BLaER1 (cell line): ENCODE measurements around the gene MAGEA1.

Source experiments
- H3K27ac ChIP-seq: shearing (Covaris generic); formaldehyde crosslinking; 2 replicates; pipeline ENCODE4 v1.8.1; 2022
- H3K27me3 ChIP-seq: shearing (Covaris generic); formaldehyde crosslinking; 2 replicates; pipeline ENCODE4 v1.8.1; 2022
- H3K36me3 ChIP-seq: shearing (Covaris generic); formaldehyde crosslinking; 2 replicates; pipeline ENCODE4 v1.8.1; 2022
- H3K4me1 ChIP-seq: shearing (Covaris generic); formaldehyde crosslinking; 2 replicates; pipeline ENCODE4 v1.8.1; 2022
- H3K4me2 ChIP-seq: shearing (Covaris generic); formaldehyde crosslinking; 2 replicates; pipeline ENCODE4 v1.8.1; 2022
- H3K4me3 ChIP-seq: shearing (Covaris generic); formaldehyde crosslinking; 2 replicates; pipeline ENCODE4 v1.8.1; 2022
- H3K9ac ChIP-seq: shearing (Covaris generic); formaldehyde crosslinking; 2 replicates; pipeline ENCODE4 v1.8.1; 2022
- H3K9me3 ChIP-seq: shearing (Covaris generic); formaldehyde crosslinking; 2 replicates; pipeline ENCODE4 v1.8.1; 2022
- H4K20me1 ChIP-seq: shearing (Covaris generic); formaldehyde crosslinking; 2 replicates; pipeline ENCODE4 v1.8.1; 2022
- Cebpa-rat ChIP-seq: shearing (Covaris generic); IDR thresholded peaks from 2 replicates; pipeline ENCODE4 v1.8.1; 2022

MAGEA1 gene

GRCh38 chrX:153184787-153185186 is 5.7 kb downstream of the MAGEA1 start:
- Histone ChIP-seq H3K4me3 (no peak overlapping the region), H3K27ac (no peak overlapping the region), H3K36me3 (no peaks in the 10 kb centered on the region), H3K27me3 (peaks cover 82% of the 10 kb centered on the region), H3K9me3 (0 out of 2 replicates have a peak, but pooled peaks cover 5% of the 10 kb centered on the region), H3K4me2 (no peak overlapping the region), H3K4me1 (no peaks in the 10 kb centered on the region), H4K20me1 (peaks cover 14% of the 10 kb centered on the region; the same call in 1 of the 2 replicates), H3K9ac (no peak overlapping the region)
- TF ChIP-seq Cebpa-rat, result no peak

GRCh38 chrX:153190381-153190780 is 11.3 kb downstream of the MAGEA1 start:
- H3K36me3 ChIP-seq, result no peaks in the 10 kb centered on the region
- H3K4me3 ChIP-seq, result no peak overlapping the region
- no peaks in the 10 kb centered on the region for H3K4me1 ChIP-seq
- H3K4me2 ChIP-seq, result no peak overlapping the region
- no peak overlapping the region for H3K27ac ChIP-seq
- TF ChIP-seq Cebpa-rat, result no peak
- H3K9me3 ChIP-seq, result no peaks in the 10 kb centered on the region; the same call in 1 of the 2 replicates
- peaks cover 9% of the 10 kb centered on the region; the same call in 1 of the 2 replicates for H4K20me1 ChIP-seq
- no peak overlapping the region for H3K9ac ChIP-seq
- H3K27me3 ChIP-seq, result peaks cover 87% of the 10 kb centered on the region

- Histone ChIP-seq H3K36me3 (no peaks in the 10 kb centered on the region), H3K9ac (no peak overlapping the region), H3K27ac (no peak overlapping the region), H3K9me3 (peaks cover 13% of the 10 kb centered on the region), H3K4me1 (no peaks in the 10 kb centered on the region), H3K4me2 (no peak overlapping the region), H4K20me1 (no peaks in the 10 kb centered on the region), H3K4me3 (no peak overlapping the region), H3K27me3 (peaks cover 86% of the 10 kb centered on the region)
- no peak for TF ChIP-seq Cebpa-rat
These were observed 21.4 kb downstream of the MAGEA1 start for GRCh38 chrX:153200462-153200861.

GRCh38 chrX:153206425-153207046 is 27.5 kb downstream of the MAGEA1 start:
- no peaks in the 10 kb centered on the region for H3K4me1 ChIP-seq
- H3K9me3 ChIP-seq, result peaks cover 13% of the 10 kb centered on the region
- H3K9ac ChIP-seq, result no peak overlapping the region
- no peak overlapping the region for H3K4me2 ChIP-seq
- no peak for TF ChIP-seq Cebpa-rat
- no peaks in the 10 kb centered on the region for H4K20me1 ChIP-seq
- peaks cover 77% of the 10 kb centered on the region for H3K27me3 ChIP-seq
- no peak overlapping the region for H3K4me3 ChIP-seq
- no peak overlapping the region for H3K27ac ChIP-seq
- H3K36me3 ChIP-seq, result no peaks in the 10 kb centered on the region

- Histone ChIP-seq H3K4me3 (no peak overlapping the region), H3K9me3 (peaks cover 31% of the 10 kb centered on the region), H4K20me1 (no peaks in the 10 kb centered on the region), H3K9ac (no peak overlapping the region), H3K27me3 (peaks cover 69% of the 10 kb centered on the region), H3K4me2 (no peak overlapping the region), H3K4me1 (no peaks in the 10 kb centered on the region), H3K36me3 (no peaks in the 10 kb centered on the region), H3K27ac (no peak overlapping the region)
- no peak for TF ChIP-seq Cebpa-rat
These were observed 30.3 kb downstream of the MAGEA1 start for GRCh38 chrX:153209347-153209746.

GRCh38 chrX:153214934-153215333 is 35.9 kb downstream of the MAGEA1 start:
- Histone ChIP-seq H3K36me3 (no peaks in the 10 kb centered on the region), H3K4me2 (no peak overlapping the region), H3K9ac (no peak overlapping the region), H3K9me3 (peaks cover 31% of the 10 kb centered on the region), H3K27me3 (peaks cover 66% of the 10 kb centered on the region), H4K20me1 (peaks cover 11% of the 10 kb centered on the region; the same call in 1 of the 2 replicates), H3K27ac (no peak overlapping the region), H3K4me1 (peaks cover 9% of the 10 kb centered on the region), H3K4me3 (no peak overlapping the region)
- TF ChIP-seq Cebpa-rat, result no peak

- H4K20me1 ChIP-seq, result peaks cover 13% of the 10 kb centered on the region; the same call in 1 of the 2 replicates
- no peak overlapping the region for H3K4me3 ChIP-seq
- H3K27ac ChIP-seq, result no peak overlapping the region
- TF ChIP-seq Cebpa-rat, result no peak
- peaks cover 82% of the 10 kb centered on the region for H3K27me3 ChIP-seq
- no peak overlapping the region for H3K9ac ChIP-seq
- H3K4me1 ChIP-seq, result peaks cover 9% of the 10 kb centered on the region
- H3K4me2 ChIP-seq, result no peak overlapping the region
- no peaks in the 10 kb centered on the region for H3K36me3 ChIP-seq
- H3K9me3 ChIP-seq, result peaks cover 14% of the 10 kb centered on the region
These were observed 37.8 kb downstream of the MAGEA1 start for GRCh38 chrX:153216926-153217325.

GRCh38 chrX:153225438-153226098 is 46.5 kb downstream of the MAGEA1 start:
- no peak overlapping the region for H3K9ac ChIP-seq
- peaks cover 14% of the 10 kb centered on the region; the same call in 1 of the 2 replicates for H4K20me1 ChIP-seq
- no peaks in the 10 kb centered on the region for H3K9me3 ChIP-seq
- no peaks in the 10 kb centered on the region for H3K36me3 ChIP-seq
- H3K4me3 ChIP-seq, result no peak overlapping the region
- TF ChIP-seq Cebpa-rat, result no peak
- H3K4me2 ChIP-seq, result no peak overlapping the region
- H3K27me3 ChIP-seq, result peaks cover 98% of the 10 kb centered on the region
- H3K4me1 ChIP-seq, result no peaks in the 10 kb centered on the region
- H3K27ac ChIP-seq, result no peak overlapping the region

- H3K27me3 ChIP-seq, result peaks cover 98% of the 10 kb centered on the region
These were observed 47.5 kb downstream of the MAGEA1 start for GRCh38 chrX:153226344-153227185.

More at GRCh38 chrX:153226344-153227185, 47.5 kb downstream of the MAGEA1 start:
- Histone ChIP-seq H3K9ac (no peak overlapping the region), H3K4me2 (no peak overlapping the region), H3K4me1 (no peaks in the 10 kb centered on the region), H3K9me3 (no peaks in the 10 kb centered on the region), H3K27ac (no peak overlapping the region), H3K4me3 (no peak overlapping the region), H4K20me1 (peaks cover 14% of the 10 kb centered on the region; the same call in 1 of the 2 replicates), H3K36me3 (no peaks in the 10 kb centered on the region)
- no peak for TF ChIP-seq Cebpa-rat
